Measurements from ENCODE around the gene TF.

The TF gene

DNA sequence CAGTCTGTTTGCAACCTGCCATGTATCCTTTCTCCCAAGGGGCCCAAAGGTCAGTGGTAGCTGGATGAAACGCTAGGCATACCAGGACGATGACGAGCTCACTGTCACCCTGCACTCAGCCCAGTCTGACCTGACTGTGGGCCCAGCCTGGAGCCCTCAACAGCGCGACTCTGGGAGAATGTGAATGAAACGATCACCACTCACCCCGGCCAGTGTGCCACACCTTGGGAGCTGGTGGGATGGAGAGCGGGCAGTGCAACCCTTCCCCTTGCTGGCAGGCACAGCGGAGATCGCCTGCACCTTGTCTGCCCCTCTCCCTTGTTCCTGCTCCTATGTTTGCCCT lies 86.6 kb downstream of the TF start:
- H3K4me1 ChIP-seq (ENCODE audit: control insufficient read depth, insufficient read depth, low read length) = no peaks in the 10 kb centered on the region
- H3K4me3 ChIP-seq (ENCODE audit: low read depth, low read length) = no peak overlapping the region
- POLR2A ChIA-PET = no interaction called here
- H3K27ac ChIP-seq (ENCODE audit: extremely low read depth, low read depth, low read length) = no peak overlapping the region
- TF ChIP-seq ZNF585B (tag by site-specific recombination; IDR thresholded peaks at IDR 0.05) (no peak), KLF7 (tag by site-specific recombination; IDR thresholded peaks at IDR 0.05; ENCODE audit: borderline replicate concordance) (no peak), ZNF501 (tag by site-specific recombination; IDR thresholded peaks at IDR 0.05) (no peak), ZNF514 (tag by site-specific recombination; IDR thresholded peaks at IDR 0.05) (no peak), ZNF558 (tag by site-specific recombination; IDR thresholded peaks at IDR 0.05) (no peak), ZNF350 (tag by site-specific recombination; IDR thresholded peaks at IDR 0.05) (no peak), ZBTB8A (tag by site-specific recombination; IDR thresholded peaks at IDR 0.05) (no peak), SALL2 (tag by site-specific recombination; IDR thresholded peaks at IDR 0.05; ENCODE audit: borderline replicate concordance) (no peak), ZNF776 (tag by site-specific recombination; IDR thresholded peaks at IDR 0.05; ENCODE audit: borderline replicate concordance) (no peak), ZNF2 (tag by site-specific recombination; IDR thresholded peaks at IDR 0.05) (no peak), ZNF202 (tag by site-specific recombination; IDR thresholded peaks at IDR 0.05; ENCODE audit: borderline replicate concordance) (no peak), ZNF335 (tag by site-specific recombination; conservative IDR thresholded peaks at IDR 0.05) (no peak), ZNF239 (tag by site-specific recombination; IDR thresholded peaks at IDR 0.05) (no peak), ZNF394 (tag by site-specific recombination; IDR thresholded peaks at IDR 0.05; ENCODE audit: borderline replicate concordance) (no peak)
- TF ChIP-seq, protein P1, sequence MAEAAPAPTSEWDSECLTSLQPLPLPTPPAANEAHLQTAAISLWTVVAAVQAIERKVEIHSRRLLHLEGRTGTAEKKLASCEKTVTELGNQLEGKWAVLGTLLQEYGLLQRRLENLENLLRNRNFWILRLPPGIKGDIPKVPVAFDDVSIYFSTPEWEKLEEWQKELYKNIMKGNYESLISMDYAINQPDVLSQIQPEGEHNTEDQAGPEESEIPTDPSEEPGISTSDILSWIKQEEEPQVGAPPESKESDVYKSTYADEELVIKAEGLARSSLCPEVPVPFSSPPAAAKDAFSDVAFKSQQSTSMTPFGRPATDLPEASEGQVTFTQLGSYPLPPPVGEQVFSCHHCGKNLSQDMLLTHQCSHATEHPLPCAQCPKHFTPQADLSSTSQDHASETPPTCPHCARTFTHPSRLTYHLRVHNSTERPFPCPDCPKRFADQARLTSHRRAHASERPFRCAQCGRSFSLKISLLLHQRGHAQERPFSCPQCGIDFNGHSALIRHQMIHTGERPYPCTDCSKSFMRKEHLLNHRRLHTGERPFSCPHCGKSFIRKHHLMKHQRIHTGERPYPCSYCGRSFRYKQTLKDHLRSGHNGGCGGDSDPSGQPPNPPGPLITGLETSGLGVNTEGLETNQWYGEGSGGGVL (tag by site-specific recombination; IDR thresholded peaks at IDR 0.05) = no peak
- TF ChIP-seq, protein P2, sequence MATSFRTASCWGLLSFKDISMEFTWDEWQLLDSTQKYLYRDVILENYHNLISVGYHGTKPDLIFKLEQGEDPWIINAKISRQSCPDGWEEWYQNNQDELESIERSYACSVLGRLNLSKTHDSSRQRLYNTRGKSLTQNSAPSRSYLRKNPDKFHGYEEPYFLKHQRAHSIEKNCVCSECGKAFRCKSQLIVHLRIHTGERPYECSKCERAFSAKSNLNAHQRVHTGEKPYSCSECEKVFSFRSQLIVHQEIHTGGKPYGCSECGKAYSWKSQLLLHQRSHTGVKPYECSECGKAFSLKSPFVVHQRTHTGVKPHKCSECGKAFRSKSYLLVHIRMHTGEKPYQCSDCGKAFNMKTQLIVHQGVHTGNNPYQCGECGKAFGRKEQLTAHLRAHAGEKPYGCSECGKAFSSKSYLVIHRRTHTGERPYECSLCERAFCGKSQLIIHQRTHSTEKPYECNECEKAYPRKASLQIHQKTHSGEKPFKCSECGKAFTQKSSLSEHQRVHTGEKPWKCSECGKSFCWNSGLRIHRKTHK (tag by site-specific recombination; IDR thresholded peaks at IDR 0.05) = no peak
- TF ChIP-seq, protein P3, sequence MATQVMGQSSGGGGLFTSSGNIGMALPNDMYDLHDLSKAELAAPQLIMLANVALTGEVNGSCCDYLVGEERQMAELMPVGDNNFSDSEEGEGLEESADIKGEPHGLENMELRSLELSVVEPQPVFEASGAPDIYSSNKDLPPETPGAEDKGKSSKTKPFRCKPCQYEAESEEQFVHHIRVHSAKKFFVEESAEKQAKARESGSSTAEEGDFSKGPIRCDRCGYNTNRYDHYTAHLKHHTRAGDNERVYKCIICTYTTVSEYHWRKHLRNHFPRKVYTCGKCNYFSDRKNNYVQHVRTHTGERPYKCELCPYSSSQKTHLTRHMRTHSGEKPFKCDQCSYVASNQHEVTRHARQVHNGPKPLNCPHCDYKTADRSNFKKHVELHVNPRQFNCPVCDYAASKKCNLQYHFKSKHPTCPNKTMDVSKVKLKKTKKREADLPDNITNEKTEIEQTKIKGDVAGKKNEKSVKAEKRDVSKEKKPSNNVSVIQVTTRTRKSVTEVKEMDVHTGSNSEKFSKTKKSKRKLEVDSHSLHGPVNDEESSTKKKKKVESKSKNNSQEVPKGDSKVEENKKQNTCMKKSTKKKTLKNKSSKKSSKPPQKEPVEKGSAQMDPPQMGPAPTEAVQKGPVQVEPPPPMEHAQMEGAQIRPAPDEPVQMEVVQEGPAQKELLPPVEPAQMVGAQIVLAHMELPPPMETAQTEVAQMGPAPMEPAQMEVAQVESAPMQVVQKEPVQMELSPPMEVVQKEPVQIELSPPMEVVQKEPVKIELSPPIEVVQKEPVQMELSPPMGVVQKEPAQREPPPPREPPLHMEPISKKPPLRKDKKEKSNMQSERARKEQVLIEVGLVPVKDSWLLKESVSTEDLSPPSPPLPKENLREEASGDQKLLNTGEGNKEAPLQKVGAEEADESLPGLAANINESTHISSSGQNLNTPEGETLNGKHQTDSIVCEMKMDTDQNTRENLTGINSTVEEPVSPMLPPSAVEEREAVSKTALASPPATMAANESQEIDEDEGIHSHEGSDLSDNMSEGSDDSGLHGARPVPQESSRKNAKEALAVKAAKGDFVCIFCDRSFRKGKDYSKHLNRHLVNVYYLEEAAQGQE (tag by site-specific recombination; IDR thresholded peaks at IDR 0.05) = no peak
- TF ChIP-seq, protein P4, sequence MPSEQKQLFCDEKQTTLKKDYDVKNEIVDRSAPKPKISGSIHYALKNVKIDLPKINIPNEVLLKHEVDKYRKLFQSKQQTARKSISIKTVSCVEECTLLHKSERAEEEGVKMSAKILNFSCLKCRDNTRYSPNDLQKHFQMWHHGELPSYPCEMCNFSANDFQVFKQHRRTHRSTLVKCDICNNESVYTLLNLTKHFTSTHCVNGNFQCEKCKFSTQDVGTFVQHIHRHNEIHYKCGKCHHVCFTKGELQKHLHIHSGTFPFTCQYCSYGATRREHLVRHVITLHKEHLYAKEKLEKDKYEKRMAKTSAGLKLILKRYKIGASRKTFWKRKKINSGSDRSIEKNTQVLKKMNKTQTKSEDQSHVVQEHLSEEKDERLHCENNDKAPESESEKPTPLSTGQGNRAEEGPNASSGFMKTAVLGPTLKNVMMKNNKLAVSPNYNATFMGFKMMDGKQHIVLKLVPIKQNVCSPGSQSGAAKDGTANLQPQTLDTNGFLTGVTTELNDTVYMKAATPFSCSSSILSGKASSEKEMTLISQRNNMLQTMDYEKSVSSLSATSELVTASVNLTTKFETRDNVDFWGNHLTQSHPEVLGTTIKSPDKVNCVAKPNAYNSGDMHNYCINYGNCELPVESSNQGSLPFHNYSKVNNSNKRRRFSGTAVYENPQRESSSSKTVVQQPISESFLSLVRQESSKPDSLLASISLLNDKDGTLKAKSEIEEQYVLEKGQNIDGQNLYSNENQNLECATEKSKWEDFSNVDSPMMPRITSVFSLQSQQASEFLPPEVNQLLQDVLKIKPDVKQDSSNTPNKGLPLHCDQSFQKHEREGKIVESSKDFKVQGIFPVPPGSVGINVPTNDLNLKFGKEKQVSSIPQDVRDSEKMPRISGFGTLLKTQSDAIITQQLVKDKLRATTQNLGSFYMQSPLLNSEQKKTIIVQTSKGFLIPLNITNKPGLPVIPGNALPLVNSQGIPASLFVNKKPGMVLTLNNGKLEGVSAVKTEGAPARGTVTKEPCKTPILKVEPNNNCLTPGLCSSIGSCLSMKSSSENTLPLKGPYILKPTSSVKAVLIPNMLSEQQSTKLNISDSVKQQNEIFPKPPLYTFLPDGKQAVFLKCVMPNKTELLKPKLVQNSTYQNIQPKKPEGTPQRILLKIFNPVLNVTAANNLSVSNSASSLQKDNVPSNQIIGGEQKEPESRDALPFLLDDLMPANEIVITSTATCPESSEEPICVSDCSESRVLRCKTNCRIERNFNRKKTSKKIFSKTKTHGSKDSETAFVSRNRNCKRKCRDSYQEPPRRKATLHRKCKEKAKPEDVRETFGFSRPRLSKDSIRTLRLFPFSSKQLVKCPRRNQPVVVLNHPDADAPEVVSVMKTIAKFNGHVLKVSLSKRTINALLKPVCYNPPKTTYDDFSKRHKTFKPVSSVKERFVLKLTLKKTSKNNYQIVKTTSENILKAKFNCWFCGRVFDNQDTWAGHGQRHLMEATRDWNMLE (tag by site-specific recombination; conservative IDR thresholded peaks at IDR 0.05; ENCODE audit: low read depth) = no peak
- H3K9me3 ChIP-seq (ENCODE audit: control insufficient read depth, insufficient read depth, low read depth, low read length) = no peaks in the 10 kb centered on the region
- H3K36me3 ChIP-seq (ENCODE audit: control insufficient read depth in 2 of 2, insufficient read depth in 1 of 2, low read length in 2 of 2) = peaks cover 0 to 47% of the 10 kb centered on the region in 2 experiments; a peak in 1 of 3 replicates
- CTCF ChIA-PET = no interaction called here

Data from HEK293 (cell line).